SH-SY5Y (cell line): ENCODE data around the gene KANSL1L.

ENCODE experiments used
- GATA2 ChIP-seq: IDR thresholded peaks from 2 replicates; pipeline ENCODE4 v1.6.1; 2011; ENCODE audit warnings: mild to moderate bottlenecking, low read depth, low read length
- GATA3 ChIP-seq: IDR thresholded peaks from 2 replicates; pipeline ENCODE4 v1.6.1; 2011; ENCODE audit warnings: low read depth, mild to moderate bottlenecking, low read length, moderate library complexity

DNA sequence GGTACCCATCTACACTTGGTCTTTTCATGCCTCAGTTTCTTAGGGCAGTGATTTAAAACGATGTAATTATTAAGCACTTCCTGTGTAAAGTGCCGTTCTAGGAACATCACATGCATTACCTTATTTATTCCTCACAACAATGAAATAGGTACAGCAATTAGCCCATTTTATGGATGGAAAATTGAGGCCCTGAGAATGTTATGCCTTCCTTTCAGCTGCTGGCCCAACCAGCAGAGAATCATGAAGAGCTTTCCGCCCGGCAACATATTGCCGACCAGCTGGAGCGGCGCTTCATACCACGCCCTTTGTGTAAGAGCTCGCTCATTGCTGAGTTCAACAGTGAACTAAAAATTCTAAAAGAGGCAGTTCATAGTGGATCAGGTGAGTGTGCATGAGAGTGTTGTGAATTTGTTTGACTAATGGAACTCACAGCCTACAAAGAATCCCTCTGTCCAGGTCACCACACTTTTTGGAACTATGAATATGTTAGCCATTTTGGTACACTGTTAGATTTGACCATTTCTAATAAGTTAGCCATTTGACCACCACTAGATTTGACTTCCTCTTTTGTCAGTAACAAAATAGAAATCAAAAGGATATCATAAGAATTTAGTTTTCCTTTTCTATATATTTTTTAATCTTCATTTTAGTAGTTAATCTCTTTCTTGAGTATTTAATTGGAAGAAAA is 194.4 kb downstream of the KANSL1L start:
- TF ChIP-seq GATA2 (no peak), GATA3 (no peak)
